ENCODE measurements around the gene TOMM70.

TOMM70 gene

DNA sequence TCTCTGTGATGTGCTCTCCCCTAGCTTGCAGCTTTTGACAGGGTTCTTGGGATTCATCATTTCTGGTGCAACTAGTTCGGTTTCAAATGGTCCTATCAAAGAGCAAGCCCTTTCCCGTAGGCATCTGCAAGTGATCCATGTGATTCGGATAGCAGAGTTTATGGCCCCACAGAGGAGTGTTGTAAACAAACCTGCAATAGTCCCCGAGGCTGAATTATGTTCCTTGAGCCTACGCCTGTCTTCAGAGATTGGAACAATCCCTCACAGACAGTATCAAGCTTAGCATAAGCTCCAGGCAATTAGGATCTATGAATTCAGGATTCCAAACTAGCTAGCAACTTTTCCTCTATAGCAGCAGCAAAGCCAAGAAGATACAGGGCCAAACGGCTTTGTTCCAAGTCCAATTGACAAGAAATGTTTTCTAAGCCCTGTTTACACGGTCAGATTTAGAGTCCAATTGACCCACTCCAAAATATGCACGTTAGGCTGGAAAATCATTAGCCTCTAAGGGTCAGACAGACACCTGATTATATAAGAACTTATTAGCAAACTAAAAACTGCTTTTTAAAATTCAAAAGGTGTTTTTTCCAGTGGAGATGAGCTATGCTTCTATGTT is 25.3 kb upstream of the TOMM70 start:
- Mint-ChIP-seq H3K36me3 (ENCODE audit: low read depth) (no peaks in the 10 kb centered on the region), H3K4me3 (no peak overlapping the region)

DNA sequence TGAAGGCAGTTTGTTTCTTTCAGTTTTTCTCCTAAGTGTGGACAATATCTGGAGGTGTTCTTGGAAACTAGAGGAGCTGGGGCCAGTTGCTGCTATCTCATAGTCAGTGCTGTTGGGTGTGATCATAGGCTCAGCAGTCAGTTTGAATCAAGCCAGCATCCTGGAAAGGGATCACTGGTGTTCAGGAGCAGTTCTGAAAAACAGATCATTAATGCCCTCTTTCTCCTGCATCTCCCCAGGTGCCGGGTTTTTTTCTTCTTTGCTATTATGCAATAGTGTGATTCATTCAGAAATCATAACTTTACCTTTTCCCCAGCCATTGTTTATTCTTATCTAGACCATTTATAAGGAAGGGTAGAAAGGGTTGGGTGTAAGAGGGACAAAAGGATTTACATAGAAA is 24.4 kb upstream of the TOMM70 start:
- Mint-ChIP-seq H3K4me1 (peaks cover 38% of the 10 kb centered on the region), H3K27ac (peak overlapping the region in 2 of 3 experiments; percentile 43 to 60), H3K9me3 (no peaks in the 10 kb centered on the region), H3K27me3 (ENCODE audit: low read depth) (no peaks in the 10 kb centered on the region), H3K36me3 (ENCODE audit: low read depth) (no peaks in the 10 kb centered on the region), H3K4me3 (no peak overlapping the region)
- TF ChIP-seq, protein P1, sequence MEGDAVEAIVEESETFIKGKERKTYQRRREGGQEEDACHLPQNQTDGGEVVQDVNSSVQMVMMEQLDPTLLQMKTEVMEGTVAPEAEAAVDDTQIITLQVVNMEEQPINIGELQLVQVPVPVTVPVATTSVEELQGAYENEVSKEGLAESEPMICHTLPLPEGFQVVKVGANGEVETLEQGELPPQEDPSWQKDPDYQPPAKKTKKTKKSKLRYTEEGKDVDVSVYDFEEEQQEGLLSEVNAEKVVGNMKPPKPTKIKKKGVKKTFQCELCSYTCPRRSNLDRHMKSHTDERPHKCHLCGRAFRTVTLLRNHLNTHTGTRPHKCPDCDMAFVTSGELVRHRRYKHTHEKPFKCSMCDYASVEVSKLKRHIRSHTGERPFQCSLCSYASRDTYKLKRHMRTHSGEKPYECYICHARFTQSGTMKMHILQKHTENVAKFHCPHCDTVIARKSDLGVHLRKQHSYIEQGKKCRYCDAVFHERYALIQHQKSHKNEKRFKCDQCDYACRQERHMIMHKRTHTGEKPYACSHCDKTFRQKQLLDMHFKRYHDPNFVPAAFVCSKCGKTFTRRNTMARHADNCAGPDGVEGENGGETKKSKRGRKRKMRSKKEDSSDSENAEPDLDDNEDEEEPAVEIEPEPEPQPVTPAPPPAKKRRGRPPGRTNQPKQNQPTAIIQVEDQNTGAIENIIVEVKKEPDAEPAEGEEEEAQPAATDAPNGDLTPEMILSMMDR (IDR thresholded peaks at IDR 0.05; ENCODE audit: unreplicated experiment in 3 of 3) = no peak

More for the DNA sequence above, 25.3 kb upstream of the TOMM70 start:
- TF ChIP-seq, protein P1 (IDR thresholded peaks at IDR 0.05; ENCODE audit: unreplicated experiment in 3 of 3) = no peak
- H3K4me1 Mint-ChIP-seq = peaks cover 38% of the 10 kb centered on the region
- H3K9me3 Mint-ChIP-seq = no peaks in the 10 kb centered on the region
- H3K27me3 Mint-ChIP-seq (ENCODE audit: low read depth) = no peaks in the 10 kb centered on the region
- H3K27ac Mint-ChIP-seq = peak overlapping the region in 1 of 3 experiments; percentile 43

DNA sequence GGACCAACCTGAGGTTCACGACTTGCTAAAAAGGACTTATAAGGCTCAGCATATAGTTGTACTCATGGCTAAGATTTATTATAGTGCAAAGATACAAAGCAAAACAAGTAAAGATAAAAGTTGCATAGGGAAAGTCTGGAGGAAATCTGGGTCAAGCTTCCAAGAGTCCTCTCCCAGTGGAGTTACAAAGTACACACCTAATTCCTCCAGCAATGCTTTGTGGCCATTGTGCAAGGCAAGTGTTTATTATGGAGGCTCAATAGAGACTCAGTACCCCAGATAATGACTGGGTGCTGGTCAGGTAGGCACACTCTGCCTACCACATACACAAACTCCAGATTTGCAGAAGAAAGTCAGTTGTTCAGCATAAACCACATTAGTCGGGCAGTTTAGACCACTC is 23.4 kb upstream of the TOMM70 start:
- H3K27ac Mint-ChIP-seq = peak overlapping the region in 1 of 3 experiments; percentile 9
- no peaks in the 10 kb centered on the region for H3K9me3 Mint-ChIP-seq
- no peak overlapping the region for H3K4me3 Mint-ChIP-seq
- H3K4me1 Mint-ChIP-seq = peaks cover 33% of the 10 kb centered on the region
- no peaks in the 10 kb centered on the region for H3K27me3 Mint-ChIP-seq (ENCODE audit: low read depth)
- H3K36me3 Mint-ChIP-seq (ENCODE audit: low read depth) = no peaks in the 10 kb centered on the region
- TF ChIP-seq, protein P1 (IDR thresholded peaks at IDR 0.05; ENCODE audit: unreplicated experiment in 3 of 3) = no peak

DNA sequence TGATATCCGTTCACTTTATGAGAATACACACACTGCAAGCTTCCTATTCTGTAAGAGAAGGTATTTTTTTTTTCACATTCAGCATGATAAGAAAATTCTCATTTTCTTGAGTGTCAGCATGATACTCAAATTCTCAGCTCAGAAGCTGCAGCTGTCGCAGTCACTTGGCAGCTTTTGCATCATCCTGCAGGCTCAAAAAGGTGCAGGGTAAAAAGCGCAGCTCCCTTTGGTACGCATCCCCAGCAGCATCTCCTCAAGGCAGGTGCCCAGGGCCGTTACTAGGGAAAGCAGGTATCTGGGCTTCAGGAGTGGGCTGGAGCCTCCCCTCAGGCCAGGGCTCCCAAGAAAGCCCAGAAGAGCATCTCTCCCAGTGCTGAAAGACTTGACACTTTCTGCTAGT is 22.7 kb upstream of the TOMM70 start:
- Mint-ChIP-seq H3K4me3 (no peak overlapping the region), H3K4me1 (peaks cover 31% of the 10 kb centered on the region), H3K27me3 (ENCODE audit: low read depth) (no peaks in the 10 kb centered on the region), H3K27ac (no peak overlapping the region), H3K36me3 (ENCODE audit: low read depth) (no peaks in the 10 kb centered on the region), H3K9me3 (no peaks in the 10 kb centered on the region)
- TF ChIP-seq, protein P1 (IDR thresholded peaks at IDR 0.05; ENCODE audit: unreplicated experiment in 3 of 3) = no peak

DNA sequence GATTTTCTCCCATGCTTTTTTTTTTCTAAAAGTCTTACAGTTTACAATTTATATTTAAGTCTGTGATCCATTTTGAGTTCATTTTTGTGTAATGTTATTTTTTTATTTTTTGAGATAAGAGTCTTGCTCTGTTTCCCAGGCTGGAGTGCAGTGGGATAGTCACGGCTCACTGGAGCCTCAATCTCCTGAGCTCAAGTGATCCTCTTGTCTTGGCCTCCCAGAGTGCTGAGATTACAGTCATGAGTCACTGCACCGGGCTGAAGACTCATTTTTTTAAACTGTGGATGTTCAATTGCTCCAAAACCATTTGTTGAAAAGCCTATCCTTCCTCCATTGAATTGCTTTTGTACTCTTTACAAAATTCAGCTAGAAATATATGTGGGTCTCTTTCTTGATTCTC is 20.0 kb upstream of the TOMM70 start:
- TF ChIP-seq, protein P1 (IDR thresholded peaks at IDR 0.05; ENCODE audit: unreplicated experiment in 3 of 3) = no peak
- no peak overlapping the region for H3K27ac Mint-ChIP-seq
- H3K4me1 Mint-ChIP-seq = peaks cover 17% of the 10 kb centered on the region
- peaks cover 3% of the 10 kb centered on the region for H3K36me3 Mint-ChIP-seq (ENCODE audit: low read depth)
- no peak overlapping the region for H3K4me3 Mint-ChIP-seq
- peaks cover 5% of the 10 kb centered on the region for H3K9me3 Mint-ChIP-seq
- no peaks in the 10 kb centered on the region for H3K27me3 Mint-ChIP-seq (ENCODE audit: low read depth)

GRCh38 chr3:100419406-100419805 is 18.5 kb upstream of the TOMM70 start:
- H3K36me3 Mint-ChIP-seq (ENCODE audit: low read depth) = peaks cover 3% of the 10 kb centered on the region
- no peak overlapping the region for H3K4me3 Mint-ChIP-seq
- H3K27me3 Mint-ChIP-seq (ENCODE audit: low read depth) = no peaks in the 10 kb centered on the region
- H3K9me3 Mint-ChIP-seq = peaks cover 5% of the 10 kb centered on the region
- H3K27ac Mint-ChIP-seq = no peak overlapping the region
- H3K4me1 Mint-ChIP-seq = peaks cover 11% of the 10 kb centered on the region
- TF ChIP-seq, protein P1 (IDR thresholded peaks at IDR 0.05; ENCODE audit: unreplicated experiment in 3 of 3) = no peak
